ENCODE measurements around the gene KIF22.

The KIF22 gene

DNA sequence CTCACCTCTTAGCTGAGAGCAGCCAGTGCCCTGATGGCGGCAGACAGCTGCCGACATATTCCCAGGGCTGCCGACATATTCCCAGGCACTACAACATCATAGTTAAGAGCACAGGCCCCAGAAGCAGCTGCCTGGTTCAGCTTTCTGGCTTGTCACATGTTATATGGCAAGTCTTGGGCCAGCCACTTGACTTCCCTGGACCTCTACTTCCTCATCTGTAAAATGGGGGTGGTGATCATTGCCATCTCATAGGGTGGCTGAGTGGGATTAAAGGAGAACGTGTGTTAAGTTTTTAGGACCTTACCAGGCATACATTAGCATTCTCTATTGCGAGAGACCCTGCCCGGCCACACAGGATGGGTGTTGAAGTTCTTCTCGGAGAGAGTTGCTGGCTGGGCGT, 53.4 kb downstream of the KIF22 start:
- H3K9me3 ChIP-seq (ENCODE audit: severe bottlenecking): no peaks in the 10 kb centered on the region
- TF ChIP-seq, protein P1, sequence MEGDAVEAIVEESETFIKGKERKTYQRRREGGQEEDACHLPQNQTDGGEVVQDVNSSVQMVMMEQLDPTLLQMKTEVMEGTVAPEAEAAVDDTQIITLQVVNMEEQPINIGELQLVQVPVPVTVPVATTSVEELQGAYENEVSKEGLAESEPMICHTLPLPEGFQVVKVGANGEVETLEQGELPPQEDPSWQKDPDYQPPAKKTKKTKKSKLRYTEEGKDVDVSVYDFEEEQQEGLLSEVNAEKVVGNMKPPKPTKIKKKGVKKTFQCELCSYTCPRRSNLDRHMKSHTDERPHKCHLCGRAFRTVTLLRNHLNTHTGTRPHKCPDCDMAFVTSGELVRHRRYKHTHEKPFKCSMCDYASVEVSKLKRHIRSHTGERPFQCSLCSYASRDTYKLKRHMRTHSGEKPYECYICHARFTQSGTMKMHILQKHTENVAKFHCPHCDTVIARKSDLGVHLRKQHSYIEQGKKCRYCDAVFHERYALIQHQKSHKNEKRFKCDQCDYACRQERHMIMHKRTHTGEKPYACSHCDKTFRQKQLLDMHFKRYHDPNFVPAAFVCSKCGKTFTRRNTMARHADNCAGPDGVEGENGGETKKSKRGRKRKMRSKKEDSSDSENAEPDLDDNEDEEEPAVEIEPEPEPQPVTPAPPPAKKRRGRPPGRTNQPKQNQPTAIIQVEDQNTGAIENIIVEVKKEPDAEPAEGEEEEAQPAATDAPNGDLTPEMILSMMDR (IDR thresholded peaks at IDR 0.05; ENCODE audit: poor library complexity, severe bottlenecking): no peak
- DNase-seq (ENCODE audit: low spot score) (no peak), ATAC-seq (ENCODE audit: low read depth) (no peak)
- no peak overlapping the region for H3K27ac ChIP-seq (ENCODE audit: poor library complexity, severe bottlenecking)
- peaks cover 29% of the 10 kb centered on the region for H3K36me3 ChIP-seq (ENCODE audit: low read depth)
- H3K27me3 ChIP-seq (ENCODE audit: insufficient read depth, poor library complexity, severe bottlenecking): no peaks in the 10 kb centered on the region
- H3K4me3 ChIP-seq (ENCODE audit: severe bottlenecking): no peak overlapping the region
- no peaks in the 10 kb centered on the region for H3K4me1 ChIP-seq (ENCODE audit: insufficient read depth, poor library complexity, severe bottlenecking)

- Histone ChIP-seq H3K4me3 (ENCODE audit: severe bottlenecking) (no peak overlapping the region), H3K4me1 (ENCODE audit: insufficient read depth, poor library complexity, severe bottlenecking) (no peaks in the 10 kb centered on the region), H3K27ac (ENCODE audit: poor library complexity, severe bottlenecking) (no peak overlapping the region), H3K9me3 (ENCODE audit: severe bottlenecking) (no peaks in the 10 kb centered on the region), H3K36me3 (ENCODE audit: low read depth) (peaks cover 29% of the 10 kb centered on the region), H3K27me3 (ENCODE audit: insufficient read depth, poor library complexity, severe bottlenecking) (no peaks in the 10 kb centered on the region)
- ATAC-seq (ENCODE audit: low read depth): no peak
- DNase-seq (ENCODE audit: low spot score): no peak
- TF ChIP-seq, protein P1 (IDR thresholded peaks at IDR 0.05; ENCODE audit: poor library complexity, severe bottlenecking): no peak
Observed at GRCh38 chr16:29844575-29845331, 54.2 kb downstream of the KIF22 start.

DNA sequence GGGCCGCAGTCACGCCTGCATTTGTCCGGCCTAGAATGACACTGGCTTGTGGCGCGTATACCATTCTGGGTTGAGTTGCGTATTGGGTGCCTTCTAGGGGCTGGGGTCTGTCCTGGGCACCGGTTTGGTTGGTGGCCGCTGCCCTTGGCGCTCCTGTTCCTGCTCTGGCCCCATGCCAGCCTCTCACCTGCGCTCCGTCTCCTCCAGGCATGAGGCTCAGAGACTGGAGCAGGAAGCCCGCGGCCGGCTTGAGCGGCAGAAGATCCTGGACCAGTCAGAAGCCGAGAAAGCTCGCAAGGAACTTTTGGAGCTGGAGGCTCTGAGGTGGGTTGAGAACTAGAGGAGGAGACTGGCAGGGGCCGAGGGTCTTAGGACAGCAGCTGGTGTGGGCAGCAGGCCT, 55.1 kb downstream of the KIF22 start:
- TF ChIP-seq, protein P1 (IDR thresholded peaks at IDR 0.05; ENCODE audit: poor library complexity, severe bottlenecking): no peak
- no peaks in the 10 kb centered on the region for H3K27me3 ChIP-seq (ENCODE audit: insufficient read depth, poor library complexity, severe bottlenecking)
- H3K4me3 ChIP-seq (ENCODE audit: severe bottlenecking): no peak overlapping the region
- no peak for ATAC-seq (ENCODE audit: low read depth)
- no peaks in the 10 kb centered on the region for H3K9me3 ChIP-seq (ENCODE audit: severe bottlenecking)
- H3K4me1 ChIP-seq (ENCODE audit: insufficient read depth, poor library complexity, severe bottlenecking): no peaks in the 10 kb centered on the region
- H3K27ac ChIP-seq (ENCODE audit: poor library complexity, severe bottlenecking): no peak overlapping the region
- peaks cover 24% of the 10 kb centered on the region for H3K36me3 ChIP-seq (ENCODE audit: low read depth)
- DNase-seq (ENCODE audit: low spot score): no peak

- Histone ChIP-seq H3K4me1 (ENCODE audit: insufficient read depth, poor library complexity, severe bottlenecking) (no peaks in the 10 kb centered on the region), H3K27ac (ENCODE audit: poor library complexity, severe bottlenecking) (no peak overlapping the region), H3K27me3 (ENCODE audit: insufficient read depth, poor library complexity, severe bottlenecking) (no peaks in the 10 kb centered on the region), H3K36me3 (ENCODE audit: low read depth) (peaks cover 23% of the 10 kb centered on the region), H3K4me3 (ENCODE audit: severe bottlenecking) (no peak overlapping the region), H3K9me3 (ENCODE audit: severe bottlenecking) (no peaks in the 10 kb centered on the region)
- DNase-seq (ENCODE audit: low spot score) (no peak), ATAC-seq (ENCODE audit: low read depth) (peak; percentile 61)
- TF ChIP-seq, protein P1 (IDR thresholded peaks at IDR 0.05; ENCODE audit: poor library complexity, severe bottlenecking): peak; percentile 72
Observed at GRCh38 chr16:29848420-29849297, 58.1 kb downstream of the KIF22 start.

All from RWPE2 (cell line).